Duodenal mucosa (tissue), 2 donors: ENCODE data around the gene PSD.

Experiments
- H3K27ac ChIP-seq: one replicate; pipeline ENCODE4 v1.7.0; 2013; ENCODE audit warnings: low read depth, low read length
- H3K27me3 ChIP-seq, 2 donors: one replicate each; pipeline ENCODE4 v1.7.0; 2013; ENCODE audit warnings: low read length in 2 of 2, control low read depth in 1 of 2; ENCODE audit not compliant: insufficient read depth in 2 of 2, control insufficient read depth in 1 of 2
- H3K36me3 ChIP-seq, 2 donors: one replicate each; pipeline ENCODE4 v1.7.0; 2013; ENCODE audit warnings: low read length in 2 of 2, control low read depth in 1 of 2; ENCODE audit not compliant: insufficient read depth in 2 of 2, control insufficient read depth in 1 of 2
- H3K4me1 ChIP-seq, 2 donors: one replicate each; pipeline ENCODE4 v1.7.0; 2013; ENCODE audit warnings: low read length in 2 of 2, control low read depth in 1 of 2; ENCODE audit not compliant: insufficient read depth in 2 of 2, control insufficient read depth in 1 of 2
- H3K4me3 ChIP-seq, 2 donors: one replicate each; pipeline ENCODE4 v1.7.0; 2013; ENCODE audit warnings: low read length in 2 of 2, low read depth in 1 of 2
- H3K9ac ChIP-seq, 2 donors: one replicate each; pipeline ENCODE4 v1.7.0; 2013; ENCODE audit warnings: low read length in 2 of 2, low read depth in 1 of 2
- H3K9me3 ChIP-seq, 2 donors: one replicate each; pipeline ENCODE4 v1.7.0; 2013; ENCODE audit warnings: low read length in 2 of 2, control low read depth in 1 of 2; ENCODE audit not compliant: control insufficient read depth in 1 of 2

PSD gene

DNA sequence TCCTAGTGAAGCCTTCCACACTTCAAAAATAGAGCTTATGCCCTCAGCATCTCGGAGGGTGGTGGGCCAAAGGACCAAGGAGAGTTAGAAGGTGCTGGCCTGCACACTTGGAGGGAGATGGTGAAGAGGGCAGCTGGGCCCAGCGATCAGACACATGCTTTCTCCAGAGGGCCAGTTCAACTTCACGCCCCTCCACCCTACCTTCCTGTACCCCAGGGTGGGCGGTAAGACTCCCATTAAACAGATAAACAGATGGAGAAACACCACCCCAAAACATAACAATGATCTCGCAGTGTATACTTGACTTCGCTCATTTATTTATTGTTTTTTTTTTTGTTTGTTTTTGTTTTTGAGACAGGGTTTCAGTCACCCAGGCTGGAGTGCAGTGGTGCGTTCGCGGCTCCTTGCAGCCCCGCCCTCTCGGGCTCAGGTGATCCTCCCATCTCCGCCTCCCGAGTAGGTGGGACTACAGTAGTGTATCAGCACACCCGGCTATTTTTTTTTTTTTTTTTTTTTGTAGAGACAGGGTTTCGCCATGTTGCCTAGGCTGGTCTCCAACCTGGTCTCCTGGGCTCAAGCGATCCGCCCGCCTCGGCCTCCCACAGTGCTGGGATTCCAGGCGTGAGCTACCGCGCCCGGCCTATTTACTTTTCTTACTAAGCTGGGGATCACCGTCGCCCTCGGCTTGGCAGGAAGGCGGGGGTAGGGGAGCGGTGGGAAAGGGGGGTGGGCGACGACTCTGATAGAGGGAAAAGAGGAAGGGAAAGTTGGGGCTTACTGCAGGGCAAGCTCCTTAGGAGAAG is 30.9 kb upstream of the PSD start:
- Histone ChIP-seq H3K27ac (peak overlapping the region; percentile 84), H3K4me3 (peak overlapping the region; percentile 91 to 93), H3K9ac (peak overlapping the region; percentile 85 to 87), H3K36me3 (peaks cover 0 to 4% of the 10 kb centered on the region in 2 donors), H3K4me1 (peaks cover 14 to 17% of the 10 kb centered on the region in 2 donors), H3K27me3 (no peaks in the 10 kb centered on the region), H3K9me3 (no peaks in the 10 kb centered on the region)

DNA sequence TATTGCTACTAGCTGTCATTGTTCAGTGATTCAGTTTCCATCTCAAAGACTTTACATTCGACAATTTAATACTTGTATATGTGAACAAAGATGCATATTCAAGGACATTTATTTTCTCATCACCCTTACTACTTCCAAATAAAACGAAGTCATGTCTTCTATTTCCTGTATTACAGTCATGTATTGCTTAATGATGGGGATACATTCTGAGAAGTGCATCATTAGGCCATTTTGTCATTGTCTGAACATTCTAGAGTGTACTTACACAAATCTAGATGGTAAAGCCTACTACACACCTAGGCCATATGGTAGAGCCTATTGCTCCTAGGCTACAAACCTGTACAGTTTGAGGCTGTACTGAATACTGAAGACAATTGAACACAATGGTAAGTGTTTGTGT is 26.3 kb upstream of the PSD start:
- no peak overlapping the region for H3K27ac ChIP-seq
- no peaks in the 10 kb centered on the region for H3K27me3 ChIP-seq
- no peaks in the 10 kb centered on the region for H3K36me3 ChIP-seq
- no peak overlapping the region for H3K4me3 ChIP-seq
- peaks cover 5% of the 10 kb centered on the region in 2 donors for H3K4me1 ChIP-seq
- no peak overlapping the region for H3K9ac ChIP-seq
- H3K9me3 ChIP-seq: no peaks in the 10 kb centered on the region

DNA sequence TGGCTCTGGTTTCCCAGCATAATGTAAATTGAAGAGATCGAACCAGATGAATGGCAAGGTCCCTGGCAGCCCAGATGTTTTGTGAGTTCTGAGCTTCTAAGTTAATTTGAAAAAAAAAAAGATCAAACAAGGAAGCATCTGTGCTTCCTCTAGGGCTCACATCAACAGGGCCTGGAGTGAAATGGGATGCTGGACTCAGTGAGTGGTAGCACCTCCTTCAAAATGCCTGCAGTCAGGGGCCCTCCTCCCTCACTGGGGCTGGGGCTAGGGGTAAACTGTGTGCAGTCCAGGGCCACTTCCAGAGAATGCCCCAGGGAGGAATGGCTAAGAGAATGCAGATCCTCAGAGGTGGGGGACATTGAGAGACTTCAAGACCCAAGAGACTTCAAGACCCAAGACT is 19.8 kb upstream of the PSD start:
- no peak overlapping the region for H3K4me3 ChIP-seq
- H3K27me3 ChIP-seq: no peaks in the 10 kb centered on the region
- H3K9ac ChIP-seq: no peak overlapping the region
- H3K27ac ChIP-seq: no peak overlapping the region
- no peaks in the 10 kb centered on the region for H3K9me3 ChIP-seq
- H3K4me1 ChIP-seq: peaks cover 9 to 28% of the 10 kb centered on the region in 2 donors
- H3K36me3 ChIP-seq: no peaks in the 10 kb centered on the region

- H3K27ac ChIP-seq: no peak overlapping the region
- H3K27me3 ChIP-seq: no peaks in the 10 kb centered on the region
- no peak overlapping the region for H3K4me3 ChIP-seq
- H3K4me1 ChIP-seq: peaks cover 9 to 32% of the 10 kb centered on the region in 2 donors
- no peak overlapping the region for H3K9ac ChIP-seq
- H3K9me3 ChIP-seq: no peaks in the 10 kb centered on the region
- no peaks in the 10 kb centered on the region for H3K36me3 ChIP-seq
Measured at GRCh38 chr10:102437515-102437914, 18.9 kb upstream of the PSD start.

GRCh38 chr10:102436312-102436711 is 17.7 kb upstream of the PSD start:
- peak overlapping the region in 1 of 2 donors; percentile 18 for H3K9ac ChIP-seq
- H3K36me3 ChIP-seq: no peaks in the 10 kb centered on the region
- H3K27me3 ChIP-seq: no peaks in the 10 kb centered on the region
- peaks cover 17 to 40% of the 10 kb centered on the region in 2 donors for H3K4me1 ChIP-seq
- H3K4me3 ChIP-seq: peak overlapping the region; percentile 61 to 65
- H3K27ac ChIP-seq: no peak overlapping the region
- no peaks in the 10 kb centered on the region for H3K9me3 ChIP-seq

- peak overlapping the region; percentile 61 to 65 for H3K4me3 ChIP-seq
- peak overlapping the region in 1 of 2 donors; percentile 25 for H3K9ac ChIP-seq
- no peaks in the 10 kb centered on the region for H3K36me3 ChIP-seq
- H3K9me3 ChIP-seq: no peaks in the 10 kb centered on the region
- H3K4me1 ChIP-seq: peaks cover 18 to 41% of the 10 kb centered on the region in 2 donors
- H3K27me3 ChIP-seq: no peaks in the 10 kb centered on the region
- H3K27ac ChIP-seq: no peak overlapping the region
Measured at GRCh38 chr10:102435529-102436233, 17.1 kb upstream of the PSD start.

DNA sequence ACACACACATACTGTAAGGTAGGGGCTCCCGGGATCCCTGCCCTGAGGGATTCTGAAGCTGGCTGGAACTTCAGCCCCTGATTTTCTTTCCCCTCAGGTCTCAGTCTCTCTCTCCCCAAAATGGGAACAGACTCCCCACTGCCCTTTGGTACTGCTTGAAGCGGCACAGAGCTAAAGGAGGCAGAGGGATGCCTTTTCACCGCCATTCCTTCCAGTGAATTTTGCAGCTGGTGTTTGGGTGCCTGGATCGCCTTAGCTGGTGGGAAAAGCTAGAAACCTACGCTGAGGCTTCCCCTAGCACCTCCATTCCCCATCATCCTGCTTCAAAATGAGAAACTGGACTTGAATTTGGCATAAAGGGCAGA is 16.5 kb upstream of the PSD start:
- Histone ChIP-seq H3K27me3 (no peaks in the 10 kb centered on the region), H3K9ac (peak overlapping the region in 1 of 2 donors; percentile 25), H3K9me3 (no peaks in the 10 kb centered on the region), H3K4me3 (peak overlapping the region; percentile 36 to 65), H3K27ac (no peak overlapping the region), H3K4me1 (peaks cover 18 to 41% of the 10 kb centered on the region in 2 donors), H3K36me3 (no peaks in the 10 kb centered on the region)

GRCh38 chr10:102434394-102435132 is 16.0 kb upstream of the PSD start:
- Histone ChIP-seq H3K4me1 (peaks cover 18 to 41% of the 10 kb centered on the region in 2 donors), H3K9ac (peak overlapping the region in 1 of 2 donors; percentile 25), H3K27ac (no peak overlapping the region), H3K27me3 (no peaks in the 10 kb centered on the region), H3K9me3 (no peaks in the 10 kb centered on the region), H3K36me3 (no peaks in the 10 kb centered on the region), H3K4me3 (peak overlapping the region in 1 of 2 donors; percentile 65)

GRCh38 chr10:102433619-102434046 is 15.0 kb upstream of the PSD start:
- H3K4me1 ChIP-seq: peaks cover 18 to 41% of the 10 kb centered on the region in 2 donors
- H3K9me3 ChIP-seq: no peaks in the 10 kb centered on the region
- no peaks in the 10 kb centered on the region for H3K36me3 ChIP-seq
- H3K4me3 ChIP-seq: no peak overlapping the region
- H3K27me3 ChIP-seq: no peaks in the 10 kb centered on the region
- no peak overlapping the region for H3K9ac ChIP-seq
- H3K27ac ChIP-seq: no peak overlapping the region
